NCI-H2196 (cell line): ENCODE data around the gene PTPRO.

ENCODE experiments used
- DNase-seq: peaks from one replicate; lab custom pipeline; 2025; ENCODE audit not compliant: unreplicated experiment; lab: John Stamatoyannopoulos, UW

PTPRO gene

GRCh38 chr12:15346488-15346887, 24.2 kb downstream of the PTPRO start:
- no peak for DNase-seq

GRCh38 chr12:15350643-15351042, 28.3 kb downstream of the PTPRO start:
- no peak for DNase-seq

DNA sequence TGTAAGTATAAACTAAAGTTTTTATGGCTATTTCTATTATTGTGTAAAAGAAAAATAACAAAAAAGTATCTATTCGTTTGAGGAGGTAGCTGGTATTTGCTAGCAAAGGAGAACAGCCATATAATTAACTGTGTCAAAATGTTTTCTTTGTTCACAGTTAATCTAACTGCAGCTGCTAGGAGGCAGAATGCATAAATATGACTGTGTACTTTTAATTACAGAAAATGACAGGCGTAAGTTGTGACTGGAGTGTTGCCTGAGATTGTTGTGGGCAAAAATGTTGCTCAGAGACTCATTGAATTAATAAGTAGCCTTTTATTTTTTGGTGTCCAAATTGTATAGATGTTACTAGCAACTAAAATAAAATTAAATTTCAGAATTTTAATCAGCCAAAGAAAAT, 33.5 kb downstream of the PTPRO start:
- DNase-seq, result no peak

GRCh38 chr12:15356951-15357364, 34.6 kb downstream of the PTPRO start:
- DNase-seq, result no peak

GRCh38 chr12:15364221-15365160, 42.2 kb downstream of the PTPRO start:
- no peak for DNase-seq

- DNase-seq, result no peak
These were observed 46.5 kb downstream of the PTPRO start for GRCh38 chr12:15368812-15369211.

DNA sequence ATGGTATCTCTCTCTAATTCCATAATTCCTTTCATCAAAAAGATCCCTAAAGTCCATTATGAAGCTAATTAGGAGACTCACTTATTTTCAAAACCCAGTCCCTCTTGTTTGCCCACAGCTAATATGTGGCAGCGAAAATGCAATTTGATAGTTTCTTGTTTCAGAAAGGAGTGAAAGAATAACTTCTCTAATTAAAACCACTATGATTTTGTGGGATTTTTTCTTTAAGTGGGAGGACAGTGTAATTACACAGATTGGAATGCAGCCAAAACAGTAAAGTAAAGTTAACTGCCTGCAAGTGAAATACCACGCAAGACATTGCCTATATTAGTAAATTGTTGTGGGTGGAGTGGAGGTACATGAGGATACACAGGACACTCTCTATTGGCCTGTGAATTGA, 50.0 kb downstream of the PTPRO start:
- DNase-seq, result no peak

DNA sequence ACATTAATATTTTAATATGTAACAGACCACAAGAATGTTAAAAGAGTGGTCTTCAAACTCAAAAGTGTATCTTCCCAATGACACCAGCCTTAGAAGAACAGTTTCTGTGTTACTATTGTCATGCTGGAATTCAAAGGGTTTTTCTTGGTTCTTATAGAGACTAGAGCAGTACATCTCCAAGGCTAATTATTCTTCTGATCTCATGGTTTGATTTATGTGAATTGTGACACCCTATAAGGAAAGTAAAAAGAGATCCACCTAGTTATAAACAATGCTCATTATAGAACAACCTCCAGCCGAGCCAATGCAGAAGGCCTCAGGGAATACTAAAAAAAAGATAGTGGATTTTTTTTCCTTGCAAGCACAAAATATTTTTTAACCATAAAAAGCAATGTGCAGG, 65.5 kb downstream of the PTPRO start:
- DNase-seq, result no peak

DNA sequence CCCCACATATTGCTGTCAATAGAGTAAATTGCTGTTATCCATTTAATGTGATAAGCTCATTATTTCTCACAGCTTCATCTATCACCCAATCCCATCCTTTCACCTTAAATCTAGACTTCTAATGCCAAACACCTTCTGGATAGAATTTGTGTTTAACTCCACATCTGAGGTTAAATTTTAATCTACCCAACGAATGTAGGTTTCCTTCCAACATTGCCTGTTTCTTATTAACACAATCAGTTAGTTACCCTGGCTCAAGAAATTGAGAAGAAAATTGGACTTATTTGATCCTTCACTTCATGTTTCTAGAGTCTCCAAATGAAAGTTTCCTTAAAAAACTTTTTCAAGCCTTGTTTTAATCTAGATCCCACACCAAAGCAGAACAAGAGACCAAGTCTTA, 67.3 kb downstream of the PTPRO start:
- DNase-seq, result no peak

DNA sequence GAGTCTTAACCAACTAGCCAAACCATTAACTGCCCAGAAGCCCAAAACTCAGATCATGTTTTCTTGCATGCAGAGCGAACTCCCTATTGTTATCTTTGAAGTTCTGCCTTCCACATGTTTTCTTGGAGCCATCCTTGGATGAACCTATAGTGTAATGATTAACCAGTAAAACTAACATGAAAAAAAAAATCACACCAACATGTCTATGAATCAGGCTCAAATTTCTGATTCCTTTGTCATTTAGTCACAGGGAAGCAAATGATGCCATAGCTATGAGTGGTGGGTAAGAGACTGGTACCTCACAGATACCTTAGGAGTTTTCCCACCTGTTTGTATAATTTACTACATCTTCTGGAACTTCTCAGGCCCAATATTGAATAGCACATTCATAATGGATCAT, 70.7 kb downstream of the PTPRO start:
- DNase-seq, result no peak

- DNase-seq, result no peak
These were observed 71.7 kb downstream of the PTPRO start for GRCh38 chr12:15393995-15394394.

DNA sequence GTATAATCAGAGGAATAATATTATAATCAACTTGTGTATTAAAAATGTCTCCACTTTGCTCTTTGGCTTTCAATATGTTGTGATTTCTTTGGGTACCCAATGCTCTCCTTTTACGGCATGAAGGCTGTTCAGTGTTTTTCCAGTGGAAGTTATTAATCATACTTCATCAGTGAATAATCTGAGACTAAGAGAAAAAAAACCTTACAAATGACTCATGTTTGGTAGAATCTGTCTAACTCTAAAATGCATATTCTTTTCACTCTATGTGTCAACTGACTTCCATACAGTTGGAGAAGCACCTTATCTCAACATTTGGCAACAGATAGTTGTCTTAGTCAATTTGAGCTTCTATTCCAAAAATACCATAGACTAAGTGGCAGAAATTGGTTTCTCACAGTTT, 82.2 kb downstream of the PTPRO start:
- DNase-seq, result no peak

DNA sequence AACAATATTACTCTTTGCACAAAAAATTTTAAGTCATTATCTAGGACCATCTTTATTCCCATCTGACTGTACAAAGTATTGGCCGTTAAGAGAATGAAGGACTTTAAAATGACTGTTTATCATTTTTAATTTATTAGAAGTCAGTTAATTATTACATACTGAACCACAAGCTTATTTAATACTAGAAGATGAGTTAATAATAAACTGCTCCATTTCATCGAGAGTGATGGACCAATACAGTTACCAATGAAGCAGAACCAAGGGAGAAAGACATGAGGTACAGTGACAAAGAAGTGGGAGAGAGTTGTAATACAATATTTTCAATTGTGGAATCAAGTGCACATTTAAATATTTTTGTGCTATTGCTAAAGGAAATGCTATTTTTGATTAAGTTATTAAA, 83.3 kb downstream of the PTPRO start:
- no peak for DNase-seq

- no peak for DNase-seq
These were observed 84.7 kb downstream of the PTPRO start for GRCh38 chr12:15407025-15407424.

GRCh38 chr12:15411842-15412241, 89.5 kb downstream of the PTPRO start:
- no peak for DNase-seq

GRCh38 chr12:15417691-15418090, 95.4 kb downstream of the PTPRO start:
- no peak for DNase-seq

DNA sequence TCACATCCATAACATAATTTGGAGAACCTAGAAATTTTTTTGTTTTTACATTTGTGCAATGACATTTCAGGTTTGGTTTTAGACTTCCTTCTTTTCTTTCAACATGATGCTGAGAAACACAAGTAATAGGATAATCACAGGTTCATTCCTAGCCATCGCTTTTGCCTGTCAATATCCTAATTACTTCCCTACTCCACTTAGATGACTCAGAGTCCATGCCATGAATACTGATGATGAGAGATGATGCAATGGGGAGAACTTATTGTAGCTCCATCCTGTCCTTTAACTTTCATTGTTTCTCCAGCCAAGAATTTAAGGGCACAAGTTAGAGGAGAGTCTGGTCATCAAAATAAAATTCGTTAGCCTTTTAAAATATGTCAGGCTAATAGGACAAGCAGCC, 101.3 kb downstream of the PTPRO start:
- DNase-seq, result no peak

DNA sequence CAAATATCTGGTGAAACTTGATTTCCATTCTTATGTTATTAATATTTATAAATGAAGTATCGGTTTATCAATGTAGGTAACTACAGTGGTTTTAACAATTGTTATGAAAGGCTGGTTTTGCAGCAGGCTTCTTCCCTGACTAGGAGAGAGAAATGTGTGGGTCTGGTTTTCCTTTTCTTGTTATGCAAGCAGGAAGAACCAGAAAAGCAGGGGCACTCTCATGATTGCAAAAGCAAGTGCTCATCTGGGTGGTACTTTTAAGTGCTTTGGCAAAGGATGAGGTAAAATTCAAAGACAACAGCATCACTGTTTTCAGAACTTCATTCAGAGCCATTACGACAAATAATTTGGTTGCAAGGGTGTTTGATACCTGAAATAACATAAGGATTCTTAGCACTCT, 105.6 kb downstream of the PTPRO start:
- DNase-seq, result no peak

DNA sequence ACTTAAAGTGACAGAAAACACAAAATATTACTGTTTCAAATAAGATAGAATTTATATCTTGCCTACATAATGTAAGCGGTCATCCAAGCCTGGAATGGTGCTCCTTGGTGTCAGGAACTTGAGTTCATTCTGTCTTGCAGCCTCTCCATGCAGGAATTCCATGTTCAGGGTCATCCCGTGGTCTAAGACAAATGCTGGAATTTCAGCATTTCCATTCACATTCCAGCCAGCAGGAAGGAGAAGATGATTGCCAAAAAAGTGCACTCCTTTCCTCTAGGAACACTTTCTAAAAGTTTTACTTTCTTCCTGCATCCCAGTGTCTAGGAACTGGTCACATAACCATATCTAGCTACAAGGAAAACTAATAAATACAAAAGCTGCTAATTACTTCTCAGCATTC, 106.3 kb downstream of the PTPRO start:
- no peak for DNase-seq

GRCh38 chr12:15429262-15429661, 107.0 kb downstream of the PTPRO start:
- no peak for DNase-seq

DNA sequence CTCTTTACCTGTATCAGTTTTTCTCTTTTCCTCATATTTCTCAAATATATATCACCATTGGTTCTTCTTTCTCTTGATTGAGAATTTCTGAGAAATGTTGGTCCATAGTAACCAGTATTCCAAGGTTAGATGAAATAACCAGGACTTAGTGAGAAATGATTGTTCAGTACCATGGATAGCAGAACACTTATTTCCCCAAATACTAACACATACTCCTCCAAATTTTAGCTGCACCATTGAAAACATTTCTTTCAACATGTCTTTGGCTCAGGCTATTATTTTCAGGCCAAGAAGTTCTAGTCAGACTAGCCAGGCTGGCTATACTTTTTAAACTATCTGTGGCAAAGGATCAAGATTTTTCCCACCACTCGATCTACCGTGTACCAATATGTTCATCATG, 113.3 kb downstream of the PTPRO start:
- no peak for DNase-seq

- no peak for DNase-seq
These were observed 117.2 kb downstream of the PTPRO start for GRCh38 chr12:15439459-15439858.

DNA sequence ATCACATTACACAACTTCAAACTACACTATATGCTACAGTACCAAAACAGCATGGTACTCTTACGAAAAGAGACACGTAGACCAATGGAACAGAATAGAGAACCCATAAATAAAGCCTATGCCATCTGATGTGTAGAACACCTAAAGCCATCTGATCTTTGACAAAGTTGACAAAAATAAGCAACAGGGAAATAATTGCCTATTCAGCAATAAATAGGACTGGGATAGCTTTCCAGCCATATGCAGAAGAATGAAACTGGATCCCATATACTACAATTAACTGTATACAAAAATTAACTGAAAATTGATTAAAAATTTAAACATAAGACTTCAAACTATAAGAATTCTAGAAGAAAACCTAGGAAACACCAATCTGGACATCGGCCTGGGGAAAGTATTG, 120.7 kb downstream of the PTPRO start:
- DNase-seq, result no peak
